Right lobe of liver (tissue), 4 donors: Measurements from ENCODE around the gene VGF.

ENCODE experiments used
- POLR2A ChIP-seq: fragments of 450-650 bp; IDR thresholded peaks from one replicate; pipeline ENCODE4 v1.6.1; 2017; ENCODE audit warnings: antibody characterized with exemption, mild to moderate bottlenecking
- TF ChIP-seq, protein P1 (sequence below), 4 donors: fragments of 200-600 bp in 3 of 4; fragments of 450-650 bp in 1 of 4; IDR thresholded peaks; one replicate each; pipeline versions ENCODE4 v1.5.1 to v1.8.0; 2016 to 2022; ENCODE audit warnings: antibody characterized with exemption in 4 of 4, mild to moderate bottlenecking in 2 of 4
- donor health status: DM: no; HTN: no; CAD: no.
- donor health status: DM: no; HTN: no; CAD: no.
- donor health status: DM: no; HTN: yes; CAD: no.

DNA sequence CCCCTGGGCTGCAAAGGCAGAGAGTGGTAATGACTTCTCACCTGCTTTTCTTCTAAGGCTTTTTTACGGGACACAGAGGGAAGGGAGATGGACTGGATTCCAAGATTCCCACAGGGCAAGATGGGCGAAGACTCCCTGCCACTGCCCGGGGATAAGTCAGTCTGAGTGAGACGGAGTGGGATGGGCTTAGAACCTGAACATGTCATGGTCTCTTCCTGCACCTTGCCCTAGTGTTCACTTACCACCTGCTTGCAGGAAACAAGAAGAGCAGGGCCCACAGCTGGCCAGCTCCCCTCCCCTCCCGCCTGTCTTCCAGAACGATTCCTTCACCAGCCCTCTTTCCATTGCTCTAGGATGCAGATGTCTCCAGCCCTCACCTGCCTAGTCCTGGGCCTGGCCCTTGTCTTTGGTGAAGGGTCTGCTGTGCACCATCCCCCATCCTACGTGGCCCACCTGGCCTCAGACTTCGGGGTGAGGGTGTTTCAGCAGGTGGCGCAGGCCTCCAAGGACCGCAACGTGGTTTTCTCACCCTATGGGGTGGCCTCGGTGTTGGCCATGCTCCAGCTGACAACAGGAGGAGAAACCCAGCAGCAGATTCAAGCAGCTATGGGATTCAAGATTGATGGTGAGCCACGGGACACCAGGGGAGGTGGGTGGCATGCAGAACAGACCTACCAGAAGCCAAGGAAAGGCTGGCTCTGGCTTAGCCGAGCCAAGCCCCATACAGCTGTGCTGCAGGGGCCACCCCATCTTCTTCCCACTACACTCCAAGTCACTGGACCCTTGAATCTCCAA, 37.1 kb downstream of the VGF start:
- TF ChIP-seq, protein P1, sequence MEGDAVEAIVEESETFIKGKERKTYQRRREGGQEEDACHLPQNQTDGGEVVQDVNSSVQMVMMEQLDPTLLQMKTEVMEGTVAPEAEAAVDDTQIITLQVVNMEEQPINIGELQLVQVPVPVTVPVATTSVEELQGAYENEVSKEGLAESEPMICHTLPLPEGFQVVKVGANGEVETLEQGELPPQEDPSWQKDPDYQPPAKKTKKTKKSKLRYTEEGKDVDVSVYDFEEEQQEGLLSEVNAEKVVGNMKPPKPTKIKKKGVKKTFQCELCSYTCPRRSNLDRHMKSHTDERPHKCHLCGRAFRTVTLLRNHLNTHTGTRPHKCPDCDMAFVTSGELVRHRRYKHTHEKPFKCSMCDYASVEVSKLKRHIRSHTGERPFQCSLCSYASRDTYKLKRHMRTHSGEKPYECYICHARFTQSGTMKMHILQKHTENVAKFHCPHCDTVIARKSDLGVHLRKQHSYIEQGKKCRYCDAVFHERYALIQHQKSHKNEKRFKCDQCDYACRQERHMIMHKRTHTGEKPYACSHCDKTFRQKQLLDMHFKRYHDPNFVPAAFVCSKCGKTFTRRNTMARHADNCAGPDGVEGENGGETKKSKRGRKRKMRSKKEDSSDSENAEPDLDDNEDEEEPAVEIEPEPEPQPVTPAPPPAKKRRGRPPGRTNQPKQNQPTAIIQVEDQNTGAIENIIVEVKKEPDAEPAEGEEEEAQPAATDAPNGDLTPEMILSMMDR (IDR thresholded peaks at IDR 0.05): no peak
- TF ChIP-seq POLR2A: peak; percentile 51
